ELR (cell line): ENCODE results near the gene STK35.

Experiments used
- DNase-seq: peaks from one replicate; pipeline ENCODE4 v3.0.0-alpha.2; 2015; ENCODE audit warnings: low read depth

Gene STK35

DNA sequence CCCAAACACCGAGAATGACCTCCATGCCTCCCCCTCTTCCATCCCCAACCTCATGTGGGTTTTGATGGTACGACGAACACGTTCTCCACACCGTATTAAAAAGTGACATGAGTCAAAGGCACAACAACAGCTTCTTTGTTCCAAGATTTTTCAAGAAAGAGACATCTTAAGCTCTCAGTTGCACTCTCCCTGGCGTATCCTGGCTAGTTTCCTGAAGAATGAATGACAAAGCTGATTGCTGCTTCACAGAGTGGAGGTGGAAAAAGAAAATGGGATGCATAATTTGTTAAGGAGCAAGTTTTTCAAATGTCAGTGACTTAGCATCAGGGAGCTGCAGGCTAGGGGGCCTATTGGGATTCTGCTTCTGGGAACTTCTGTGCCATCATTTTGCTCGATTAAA lies 95.5 kb downstream of the STK35 start:
- no peak for DNase-seq
